ENCODE results near the gene C1QTNF8. TPM values are rescaled to one million over a fixed set of nuclear protein-coding genes. Genes with fewer than 3 reads are reported as not detected.
"Not testable (repeated sequence)": the region's sequence is repeated elsewhere in the genome, so short reads cannot be mapped to it uniquely, and the experiment has no call there.

C1QTNF8 gene
- total RNA-seq, 1 donor, result not detected

DNA sequence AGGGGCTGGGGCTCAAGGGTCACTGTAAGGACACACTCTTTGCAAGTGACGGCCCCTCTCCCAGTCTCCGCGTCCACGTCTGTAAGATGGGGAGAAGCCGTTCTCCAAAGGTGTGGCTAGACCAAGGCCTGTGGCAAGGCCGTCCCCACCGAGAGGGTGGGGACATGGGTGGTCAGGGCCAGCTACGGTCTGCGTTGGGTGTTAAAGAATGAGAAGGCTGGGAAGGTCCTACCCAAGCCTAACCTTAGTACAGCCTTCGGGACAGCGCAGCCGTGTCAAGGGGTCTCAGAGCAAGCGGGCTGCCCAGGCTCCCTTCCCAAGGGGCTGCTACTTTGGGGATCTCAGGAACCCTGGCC lies 1.9 kb downstream of the C1QTNF8 start:
- no peak for DNase-seq (ENCODE audit: low read depth)
- H3K4me3 ChIP-seq (ENCODE audit: low read depth, low read length), result no peak overlapping the region
- TF ChIP-seq, protein P1, sequence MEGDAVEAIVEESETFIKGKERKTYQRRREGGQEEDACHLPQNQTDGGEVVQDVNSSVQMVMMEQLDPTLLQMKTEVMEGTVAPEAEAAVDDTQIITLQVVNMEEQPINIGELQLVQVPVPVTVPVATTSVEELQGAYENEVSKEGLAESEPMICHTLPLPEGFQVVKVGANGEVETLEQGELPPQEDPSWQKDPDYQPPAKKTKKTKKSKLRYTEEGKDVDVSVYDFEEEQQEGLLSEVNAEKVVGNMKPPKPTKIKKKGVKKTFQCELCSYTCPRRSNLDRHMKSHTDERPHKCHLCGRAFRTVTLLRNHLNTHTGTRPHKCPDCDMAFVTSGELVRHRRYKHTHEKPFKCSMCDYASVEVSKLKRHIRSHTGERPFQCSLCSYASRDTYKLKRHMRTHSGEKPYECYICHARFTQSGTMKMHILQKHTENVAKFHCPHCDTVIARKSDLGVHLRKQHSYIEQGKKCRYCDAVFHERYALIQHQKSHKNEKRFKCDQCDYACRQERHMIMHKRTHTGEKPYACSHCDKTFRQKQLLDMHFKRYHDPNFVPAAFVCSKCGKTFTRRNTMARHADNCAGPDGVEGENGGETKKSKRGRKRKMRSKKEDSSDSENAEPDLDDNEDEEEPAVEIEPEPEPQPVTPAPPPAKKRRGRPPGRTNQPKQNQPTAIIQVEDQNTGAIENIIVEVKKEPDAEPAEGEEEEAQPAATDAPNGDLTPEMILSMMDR (IDR thresholded peaks at IDR 0.05; ENCODE audit: insufficient read depth, low read depth, low read length), result no peak

DNA sequence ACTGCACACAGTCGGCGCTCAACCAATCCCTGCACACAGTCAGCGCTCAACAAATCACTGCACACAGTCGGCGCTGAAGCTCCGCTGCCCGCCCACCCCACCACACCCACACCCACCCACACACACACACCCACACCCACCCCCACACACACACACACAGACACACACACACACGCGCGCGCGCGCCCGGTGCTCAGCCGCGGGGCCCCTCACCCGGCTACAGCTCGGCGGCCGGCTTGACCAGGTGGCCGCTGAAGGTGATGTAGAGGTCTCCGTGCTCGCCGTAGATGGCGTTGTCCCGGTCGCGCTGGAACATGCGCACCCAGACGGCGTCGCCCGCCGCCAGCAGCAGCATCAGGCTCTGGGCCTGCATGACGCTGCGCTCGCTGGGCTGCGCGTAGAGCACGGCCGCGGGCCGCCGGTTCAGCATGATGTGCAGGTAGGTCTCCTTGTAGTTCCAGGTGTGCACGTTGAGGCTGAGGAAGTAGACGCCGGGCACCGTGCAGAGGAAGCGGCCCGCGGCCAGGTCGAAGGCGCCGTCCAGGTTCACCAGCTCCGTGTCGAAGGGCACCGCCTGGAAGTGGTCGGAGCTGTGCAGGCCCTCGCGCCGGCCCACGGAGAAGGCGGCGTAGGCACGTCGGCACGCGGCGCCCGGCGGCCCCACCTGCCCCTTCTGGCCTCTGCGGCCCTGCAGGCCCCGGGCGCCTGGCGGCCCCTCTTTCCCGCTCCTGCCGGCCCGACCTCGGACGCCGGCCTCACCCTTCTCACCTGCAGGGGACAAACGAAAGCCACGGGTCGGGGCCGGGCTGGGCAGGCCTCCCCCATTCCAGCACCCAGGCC lies 2.5 kb downstream of the C1QTNF8 start:
- DNase-seq (ENCODE audit: low read depth), result no peak
- H3K4me3 ChIP-seq (ENCODE audit: low read depth, low read length), result no peak overlapping the region

DNA sequence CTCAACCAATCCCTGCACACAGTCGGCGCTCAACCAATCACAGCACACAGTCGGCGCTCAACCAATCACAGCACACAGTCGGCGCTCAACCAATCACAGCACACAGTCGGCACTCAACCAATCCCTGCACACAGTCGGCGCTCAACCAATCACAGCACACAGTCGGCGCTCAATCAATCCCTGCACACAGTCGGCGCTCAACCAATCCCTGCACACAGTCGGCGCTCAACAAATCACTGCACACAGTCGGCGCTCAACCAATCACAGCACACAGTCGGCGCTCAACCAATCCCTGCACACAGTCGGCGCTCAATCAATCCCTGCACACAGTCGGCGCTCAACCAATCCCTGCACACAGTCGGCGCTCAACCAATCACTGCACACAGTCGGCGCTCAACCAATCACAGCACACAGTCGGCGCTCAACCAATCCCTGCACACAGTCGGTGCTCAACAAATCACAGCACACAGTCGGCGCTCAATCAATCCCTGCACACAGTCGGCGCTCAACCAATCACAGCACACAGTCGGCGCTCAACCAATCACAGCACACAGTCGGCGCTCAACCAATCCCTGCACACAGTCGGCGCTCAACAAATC lies 3.3 kb downstream of the C1QTNF8 start:
- DNase-seq (ENCODE audit: low read depth), result not testable (repeated sequence)

More for the DNA sequence above, 2.5 kb downstream of the C1QTNF8 start:
- TF ChIP-seq, protein P1 (IDR thresholded peaks at IDR 0.05; ENCODE audit: insufficient read depth, low read depth, low read length), result no peak

DNA sequence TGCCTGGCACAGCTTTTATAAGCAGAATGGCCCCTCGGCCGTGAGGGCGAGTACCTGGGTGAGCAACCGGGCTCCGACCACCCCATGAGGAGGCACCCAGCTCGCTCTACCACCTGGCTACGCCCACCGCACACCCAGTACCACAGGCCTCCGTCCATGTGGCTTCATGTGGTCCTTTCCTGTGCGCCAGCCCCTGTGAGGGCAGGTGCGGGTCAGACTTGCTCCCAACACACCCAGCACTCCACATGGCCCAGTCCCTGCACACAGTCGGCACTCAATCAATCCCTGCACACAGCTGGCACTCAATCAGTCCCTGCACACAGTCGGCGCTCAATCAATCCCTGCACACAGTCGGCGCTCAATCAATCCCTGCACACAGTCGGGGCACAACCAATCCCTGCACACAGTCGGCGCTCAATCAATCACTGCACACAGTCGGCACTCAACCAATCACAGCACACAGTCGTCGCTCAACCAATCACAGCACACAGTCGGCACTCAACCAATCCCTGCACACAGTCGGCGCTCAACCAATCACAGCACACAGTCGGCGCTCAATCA lies 4.0 kb downstream of the C1QTNF8 start:
- TF ChIP-seq, protein P1 (IDR thresholded peaks at IDR 0.05; ENCODE audit: insufficient read depth, low read depth, low read length), result no peak
- no peak overlapping the region for H3K4me3 ChIP-seq (ENCODE audit: low read depth, low read length)
- no peak for DNase-seq (ENCODE audit: low read depth)

More for the DNA sequence above, 3.3 kb downstream of the C1QTNF8 start:
- not testable (repeated sequence) for H3K4me3 ChIP-seq (ENCODE audit: low read depth, low read length)

DNA sequence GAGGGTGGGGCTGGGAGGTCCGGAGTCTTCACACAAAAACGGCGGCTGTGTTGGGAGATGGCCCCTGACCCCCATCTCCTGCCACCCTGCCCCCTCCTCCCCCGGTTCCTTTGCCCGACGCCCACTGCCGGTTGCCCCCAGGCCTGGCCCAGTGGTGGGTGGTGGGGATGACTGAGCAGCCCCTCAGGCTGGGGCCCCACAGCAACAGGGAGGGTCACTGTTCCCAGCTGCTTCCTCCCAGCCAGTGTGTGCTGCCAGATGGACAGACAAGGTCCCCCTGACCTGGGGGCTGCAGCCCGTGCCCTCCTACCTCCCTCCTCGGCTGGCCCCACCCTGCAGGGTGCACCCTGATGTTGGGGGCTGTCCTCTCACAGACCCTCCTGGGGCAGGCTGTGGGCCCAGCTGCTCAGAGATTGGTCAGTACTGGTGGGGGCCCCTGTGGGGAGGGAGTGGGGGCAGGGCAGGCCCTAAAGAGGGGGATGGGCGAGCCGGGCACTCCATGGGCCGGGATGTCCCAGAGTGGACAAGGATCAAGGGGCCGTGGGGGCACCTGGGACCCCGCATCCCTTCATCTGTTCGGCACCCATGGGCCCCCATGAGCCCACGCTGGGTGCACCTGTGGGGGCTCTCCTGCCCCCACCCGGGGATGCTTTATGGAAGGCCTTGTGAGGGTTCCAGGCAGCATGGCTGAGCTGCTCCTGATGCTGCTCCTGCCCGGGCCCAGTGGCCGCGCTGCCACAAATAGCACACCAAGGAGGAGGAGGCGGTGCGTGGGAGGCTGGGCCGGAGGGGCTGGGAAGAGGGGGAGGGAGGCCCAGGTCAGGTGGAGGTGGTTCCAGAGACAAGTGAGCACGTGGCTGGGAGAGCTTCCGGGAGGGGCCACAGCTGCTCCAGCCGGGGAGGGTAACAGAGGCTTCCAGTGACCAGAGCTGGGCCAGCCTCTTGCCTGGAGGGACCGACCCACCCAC lies 5.1 kb downstream of the C1QTNF8 start:
- no peak for DNase-seq (ENCODE audit: low read depth)
- TF ChIP-seq, protein P1 (IDR thresholded peaks at IDR 0.05; ENCODE audit: insufficient read depth, low read depth, low read length), result no peak
- no peak overlapping the region for H3K4me3 ChIP-seq (ENCODE audit: low read depth, low read length)

DNA sequence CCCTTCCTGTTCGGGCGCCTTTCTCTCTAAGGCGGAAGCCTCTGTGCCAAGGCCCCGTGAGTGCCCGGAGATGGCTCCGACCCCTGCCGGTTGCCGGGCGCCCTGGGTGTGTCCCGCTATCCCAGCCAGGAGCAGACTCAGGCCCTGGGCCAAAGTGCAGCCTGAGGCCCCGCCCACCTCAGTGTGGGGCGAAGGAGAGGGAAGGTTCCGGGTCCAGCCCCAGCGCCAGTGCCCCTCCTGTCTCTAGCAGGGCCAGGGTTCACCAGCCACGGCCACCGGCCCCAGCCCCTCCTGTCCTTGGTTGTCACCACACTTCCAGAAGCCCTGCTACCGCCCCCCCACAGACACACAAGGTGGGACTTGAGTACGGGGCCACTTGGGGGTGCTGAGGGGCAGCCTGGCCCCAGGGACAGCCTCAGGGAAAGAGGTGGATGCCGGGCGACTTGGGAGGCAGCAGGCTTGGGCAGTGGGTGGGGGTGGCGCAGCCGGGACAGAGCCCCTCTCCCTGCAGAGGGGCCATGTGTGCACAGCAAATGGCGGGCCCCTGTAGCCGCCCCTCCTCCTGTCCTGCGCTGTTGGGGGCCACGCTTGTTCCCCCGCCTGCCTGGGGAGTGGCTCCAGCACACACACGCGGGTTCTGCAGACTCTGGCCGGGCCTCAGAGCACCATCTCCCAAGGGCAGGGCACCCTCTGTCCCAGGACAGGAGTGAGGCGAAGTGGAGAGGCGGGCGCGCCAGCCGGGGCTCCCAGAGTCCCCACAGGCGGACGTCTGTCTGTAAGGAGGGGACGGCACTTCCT lies 6.0 kb downstream of the C1QTNF8 start:
- no peak overlapping the region for H3K4me3 ChIP-seq (ENCODE audit: low read depth, low read length)
- TF ChIP-seq, protein P1 (IDR thresholded peaks at IDR 0.05; ENCODE audit: insufficient read depth, low read depth, low read length), result no peak
- no peak for DNase-seq (ENCODE audit: low read depth)
